Measurements from ENCODE around the gene GPR149.

GRCh38 chr3:154421083-154421482 lies 8.9 kb downstream of the GPR149 start:
- TF ChIP-seq CTCF (IDR thresholded peaks at IDR 0.05; ENCODE audit: low read depth, low read length) (no peak), EZH2phosphoT487 (IDR thresholded peaks at IDR 0.05; ENCODE audit: low read depth) (no peak)
